ENCODE data around the gene ANOS1.

Gene ANOS1

GRCh38 chrX:8749697-8750096 is 17.8 kb upstream of the ANOS1 start:
- no peak for TF ChIP-seq CTCF (IDR thresholded peaks at IDR 0.05; ENCODE audit: low read depth, low read length)
- no peak for DNase-seq (ENCODE audit: low read depth, low spot score)
- in situ Hi-C loops (cut with HindIII; ENCODE audit: low sequenced_read_pairs) = no loop called here
- H3K4me3 ChIP-seq (ENCODE audit: low read depth, low read length) = no peak overlapping the region

GRCh38 chrX:8748855-8749254 is 16.9 kb upstream of the ANOS1 start:
- peak; percentile 64 for TF ChIP-seq CTCF (IDR thresholded peaks at IDR 0.05; ENCODE audit: low read depth, low read length)
- peak; percentile 42 for DNase-seq (ENCODE audit: low read depth, low spot score)
- in situ Hi-C loops (cut with HindIII; ENCODE audit: low sequenced_read_pairs) = no loop called here
- no peak overlapping the region for H3K4me3 ChIP-seq (ENCODE audit: low read depth, low read length)

- in situ Hi-C loops (cut with HindIII; ENCODE audit: low sequenced_read_pairs) = no loop called here
- TF ChIP-seq CTCF (IDR thresholded peaks at IDR 0.05; ENCODE audit: low read depth, low read length) = peak; percentile 71
- H3K4me3 ChIP-seq (ENCODE audit: low read depth, low read length) = no peak overlapping the region
- DNase-seq (ENCODE audit: low read depth, low spot score) = no peak
Observed at GRCh38 chrX:8743126-8743732, 11.3 kb upstream of the ANOS1 start.

GRCh38 chrX:8741981-8742380 is 10.0 kb upstream of the ANOS1 start:
- in situ Hi-C loops (cut with HindIII; ENCODE audit: low sequenced_read_pairs) = no loop called here
- TF ChIP-seq CTCF (IDR thresholded peaks at IDR 0.05; ENCODE audit: low read depth, low read length) = no peak
- H3K4me3 ChIP-seq (ENCODE audit: low read depth, low read length) = no peak overlapping the region
- no peak for DNase-seq (ENCODE audit: low read depth, low spot score)

GRCh38 chrX:8738588-8739189 is 6.8 kb upstream of the ANOS1 start:
- in situ Hi-C loops (cut with HindIII; ENCODE audit: low sequenced_read_pairs) = no loop called here
- TF ChIP-seq CTCF (IDR thresholded peaks at IDR 0.05; ENCODE audit: low read depth, low read length) = peak; percentile 48
- no peak overlapping the region for H3K4me3 ChIP-seq (ENCODE audit: low read depth, low read length)
- peak; percentile 51 for DNase-seq (ENCODE audit: low read depth, low spot score)

- no peak for DNase-seq (ENCODE audit: low read depth, low spot score)
- TF ChIP-seq CTCF (IDR thresholded peaks at IDR 0.05; ENCODE audit: low read depth, low read length) = no peak
- in situ Hi-C loops (cut with HindIII; ENCODE audit: low sequenced_read_pairs) = no loop called here
- H3K4me3 ChIP-seq (ENCODE audit: low read depth, low read length) = no peak overlapping the region
Observed at GRCh38 chrX:8737883-8738282, 5.9 kb upstream of the ANOS1 start.
